IMR-90 (cell line): ENCODE measurements around the gene ZFYVE28. TPM values are rescaled to one million over a fixed set of nuclear protein-coding genes. Genes with fewer than 3 reads are reported as not detected.

ENCODE experiments used
- ATAC-seq: fragments of 200-7000 bp; cut with Tn5 transposase; 2 replicates; pipeline ENCODE4 v1.9.1; 2020; ENCODE audit warnings: low read depth, mild to moderate bottlenecking, moderate library complexity
- BruUV-seq: library from RNA; stranded (reverse); fragments of 400-500 nt; replicated peaks from 2 replicates; lab custom pipeline; 2021; lab: Mats Ljungman, UMichigan
- CTCF ChIA-PET: fragments of 300-600 bp; formaldehyde crosslinking; extraction: SDS; loops from one replicate; lab custom pipeline; 2021; ENCODE audit warnings: antibody characterized with exemption; lab: Yijun Ruan, JAX
- POLR2A ChIA-PET: fragments of 300-600 bp; sonication (Branson Sonifier 250); formaldehyde crosslinking; loops from one replicate; lab custom pipeline; 2022; ENCODE audit warnings: antibody characterized with exemption; ENCODE audit not compliant: unreplicated experiment; lab: Charles Lee
- DNase-seq: peaks from one replicate; pipeline ENCODE4 v3.0.0; 2013
- H2AFZ ChIP-seq: replicated peaks from 2 replicates; pipeline ENCODE3; 2013; ENCODE audit warnings: low read length, mild to moderate bottlenecking; ENCODE audit not compliant: poor library complexity
- H2AK5ac ChIP-seq: 2 replicates; pipeline ENCODE4 v1.6.1; 2013; ENCODE audit warnings: low read depth, low read length, inconsistent platforms
- H2AK9ac ChIP-seq: replicated peaks from 2 replicates; pipeline ENCODE3; 2013; ENCODE audit warnings: mild to moderate bottlenecking, low read depth, low read length, moderate library complexity; ENCODE audit not compliant: poor library complexity
- H2BK120ac ChIP-seq: 2 replicates; pipeline ENCODE4 v1.6.1; 2013; ENCODE audit warnings: low read depth, low read length, inconsistent platforms
- H2BK15ac ChIP-seq: 3 replicates; pipeline ENCODE4 v1.6.1; 2013; ENCODE audit warnings: low read depth, low read length, inconsistent platforms
- H2BK20ac ChIP-seq: 2 replicates; pipeline ENCODE4 v1.6.1; 2013; ENCODE audit warnings: low read depth, mild to moderate bottlenecking, inconsistent platforms, low read length, moderate library complexity
- H2BK5ac ChIP-seq: 2 replicates; pipeline ENCODE4 v1.6.1; 2013; ENCODE audit warnings: mild to moderate bottlenecking, low read depth, low read length, inconsistent platforms; ENCODE audit not compliant: poor library complexity, severe bottlenecking
- H3K14ac ChIP-seq: replicated peaks from 2 replicates; pipeline ENCODE4 v1.6.1; 2013; ENCODE audit warnings: low read depth, low read length, inconsistent platforms
- H3K18ac ChIP-seq: 2 replicates; pipeline ENCODE4 v1.6.1; 2013; ENCODE audit warnings: low read depth, low read length, control low read depth
- H3K23ac ChIP-seq: 2 replicates; pipeline ENCODE4 v1.6.1; 2013; ENCODE audit warnings: low read depth, low read length, inconsistent platforms
- H3K27ac ChIP-seq: 2 replicates; pipeline ENCODE4 v1.5.1; 2013; ENCODE audit warnings: mild to moderate bottlenecking, control low read depth, low read length; ENCODE audit not compliant: insufficient read depth
- H3K27me3 ChIP-seq: 2 replicates; pipeline ENCODE4 v1.6.1; 2013; ENCODE audit warnings: low read length; ENCODE audit not compliant: control insufficient read depth, insufficient read depth
- H3K36me3 ChIP-seq: 2 replicates; pipeline ENCODE4 v1.6.1; 2013; ENCODE audit warnings: low read length, mixed read lengths; ENCODE audit not compliant: control insufficient read depth, insufficient read depth
- H3K4ac ChIP-seq: 2 replicates; pipeline ENCODE4 v1.6.1; 2013; ENCODE audit warnings: low read depth, low read length, inconsistent platforms
- H3K4me1 ChIP-seq: 2 replicates; pipeline ENCODE4 v1.6.1; 2013; ENCODE audit warnings: low read length, mixed read lengths; ENCODE audit not compliant: control insufficient read depth, insufficient read depth
- H3K4me2 ChIP-seq: 2 replicates; pipeline ENCODE4 v1.6.1; 2013; ENCODE audit warnings: low read depth, mild to moderate bottlenecking, control low read depth, low read length, moderate library complexity
- H3K4me3 ChIP-seq: 2 replicates; pipeline ENCODE4 v1.5.1; 2013; ENCODE audit warnings: low read depth, mild to moderate bottlenecking, control low read depth, low read length, moderate library complexity; ENCODE audit not compliant: insufficient read depth
- H3K56ac ChIP-seq: 2 replicates; pipeline ENCODE4 v1.6.1; 2013; ENCODE audit warnings: low read length, inconsistent platforms; ENCODE audit not compliant: insufficient read depth; ENCODE audit errors: extremely low read depth
- H3K79me1 ChIP-seq, 2 experiments: 2 replicates each; pipeline ENCODE4 v1.6.1; 2013; ENCODE audit warnings: low read length in 2 of 2, inconsistent platforms in 1 of 2, low read depth in 1 of 2
- H3K9ac ChIP-seq: 2 replicates; pipeline ENCODE4 v1.6.1; 2013; ENCODE audit warnings: low read depth, low read length, control low read depth
- H3K9me1 ChIP-seq: 2 replicates; pipeline ENCODE4 v1.6.1; 2013; ENCODE audit warnings: low read length, inconsistent platforms; ENCODE audit not compliant: insufficient read depth
- H3K9me3 ChIP-seq: 2 replicates; pipeline ENCODE4 v1.6.1; 2013; ENCODE audit warnings: low read length; ENCODE audit not compliant: control insufficient read depth, insufficient read depth
- H4K20me1 ChIP-seq: 2 replicates; pipeline ENCODE4 v1.6.1; 2013; ENCODE audit warnings: low read length, inconsistent platforms; ENCODE audit not compliant: insufficient read depth
- H4K5ac ChIP-seq: 2 replicates; pipeline ENCODE4 v1.6.1; 2013; ENCODE audit warnings: mild to moderate bottlenecking, low read depth, low read length, control low read depth
- H4K8ac ChIP-seq, 2 experiments: 2 replicates each; pipeline ENCODE4 v1.6.1; 2013; ENCODE audit warnings: low read depth in 2 of 2, low read length in 2 of 2, control low read depth in 1 of 2, inconsistent platforms in 1 of 2
- H4K91ac ChIP-seq: 2 replicates; pipeline ENCODE4 v1.6.1; 2013; ENCODE audit warnings: low read depth, low read length, inconsistent platforms; ENCODE audit not compliant: insufficient read depth
- CEBPB ChIP-seq: IDR thresholded peaks from 2 replicates; pipeline ENCODE4 v1.6.1; 2012; ENCODE audit warnings: low read depth, low read length, improper control_type of control experiment
- CHD1 ChIP-seq: IDR thresholded peaks from 2 replicates; pipeline ENCODE4 v1.6.1; 2012; ENCODE audit warnings: low read depth, low read length, improper control_type of control experiment
- ELK1 ChIP-seq: fragments of 150-350 bp; IDR thresholded peaks from 2 replicates; pipeline ENCODE4 v1.6.1; 2016; ENCODE audit warnings: low read depth, mild to moderate bottlenecking, low read length, moderate library complexity, borderline replicate concordance
- FOS ChIP-seq: fragments of 150-350 bp; IDR thresholded peaks from 2 replicates; pipeline ENCODE4 v1.6.1; 2016; ENCODE audit warnings: low read depth, low read length
- MAFK ChIP-seq: IDR thresholded peaks from 2 replicates; pipeline ENCODE4 v1.6.1; 2012; ENCODE audit warnings: low read depth, low read length, improper control_type of control experiment
- MXI1 ChIP-seq: IDR thresholded peaks from 2 replicates; pipeline ENCODE4 v1.6.1; 2012; ENCODE audit warnings: low read depth, mild to moderate bottlenecking, low read length, moderate library complexity, borderline replicate concordance
- POLR2A ChIP-seq: IDR thresholded peaks from 2 replicates; pipeline ENCODE4 v1.6.1; 2012; ENCODE audit warnings: mild to moderate bottlenecking, low read depth, low read length
- RAD21 ChIP-seq: IDR thresholded peaks from 2 replicates; pipeline ENCODE4 v1.6.1; 2012; ENCODE audit warnings: low read length, improper control_type of control experiment
- RCOR1 ChIP-seq: IDR thresholded peaks from 2 replicates; pipeline ENCODE4 v1.6.1; 2012; ENCODE audit warnings: mild to moderate bottlenecking, low read length, improper control_type of control experiment; ENCODE audit not compliant: insufficient replicate concordance
- RFX5 ChIP-seq: IDR thresholded peaks from 2 replicates; pipeline ENCODE4 v1.8.0; 2012; ENCODE audit warnings: low read depth, mild to moderate bottlenecking, low read length, moderate library complexity
- SMC3 ChIP-seq: fragments of 150-350 bp; IDR thresholded peaks from 2 replicates; pipeline ENCODE4 v1.6.1; 2016; ENCODE audit warnings: low read depth, mild to moderate bottlenecking, antibody characterized with exemption, low read length, moderate library complexity
- WGBS, 2 experiments: methylation state at CpG; one replicate each; pipeline versions ENCODE4 v1.1.5 to v1.1.7; 2013; ENCODE audit warnings: missing lambda C conversion rate in 2 of 2; ENCODE audit not compliant: insufficient read length in 1 of 2; ENCODE audit errors: extremely low coverage in 2 of 2; 5-methylcytosine and 5-hydroxymethylcytosine counted together
- dilution Hi-C: fragments of 300-500 bp; cut with HindIII; formaldehyde crosslinking; loops from one replicate; pipeline ENCODE4 v1.14.3; 2018; ENCODE audit warnings: low sequenced_read_pairs; ENCODE audit not compliant: unreplicated experiment
- in situ Hi-C: fragments of 300-500 bp; cut with MboI; formaldehyde crosslinking; loops from 3 replicates; pipeline ENCODE4 v1.14.3; 2019; ENCODE audit warnings: low sequenced_read_pairs, inconsistent platforms, mixed read lengths
- intact Hi-C: fragments of 100-400 bp; cut with micrococcal nuclease; formaldehyde crosslinking; loops from 2 replicates; pipeline ENCODE4 v1.10.0; 2022
- polyA plus RNA-seq, 3 experiments: library from polyadenylated mRNA; depleted of rRNA; stranded (reverse); fragments of >200 nt; gene quantifications; 2 replicates each; pipeline ENCODE4 v1.2.3, GENCODE V29; 2012; ENCODE audit warnings: low replicate concordance in 1 of 3
- total RNA-seq: library from RNA; depleted of rRNA; stranded (reverse); fragments of >200 nt; gene quantifications from 2 replicates; pipeline ENCODE4 v1.2.3, GENCODE V29; 2012
- TF ChIP-seq, protein P1 (sequence below): conservative IDR thresholded peaks from 2 replicates; pipeline ENCODE4 v1.5.1; 2012; ENCODE audit warnings: mild to moderate bottlenecking, low read depth, low read length, improper control_type of control experiment
- TF ChIP-seq, protein P2 (sequence below): fragments of 150-350 bp; IDR thresholded peaks from 2 replicates; pipeline ENCODE4 v1.6.1; 2017; ENCODE audit warnings: mild to moderate bottlenecking, antibody characterized with exemption, low read length, low read depth

Gene ZFYVE28
- total and polyA plus RNA-seq, 2 of the 4 experiments (the other 2 are of a cell fraction) = 0.36 to 1.2 TPM

- H3K18ac ChIP-seq = no peak overlapping the region
- no peaks in the 10 kb centered on the region for H3K4me1 ChIP-seq
- DNase-seq (no peak), ATAC-seq (no peak)
- dilution Hi-C loops = no loop called here
- H3K23ac ChIP-seq = no peak overlapping the region
- no peak overlapping the region for H3K4me3 ChIP-seq
- peaks cover 9% of the 10 kb centered on the region for H4K20me1 ChIP-seq
- BruUV-seq = no TSS peak
- H4K8ac ChIP-seq = no peak overlapping the region
- no peaks in the 10 kb centered on the region for H3K9me3 ChIP-seq
- H2BK20ac ChIP-seq = no peak overlapping the region
- H2BK15ac ChIP-seq = no peak overlapping the region
- H3K36me3 ChIP-seq = no peaks in the 10 kb centered on the region
- H2AFZ ChIP-seq = peak overlapping the region; percentile 67
- no peak overlapping the region for H3K27ac ChIP-seq
- no peak overlapping the region for H4K91ac ChIP-seq
- no peak overlapping the region for H2BK120ac ChIP-seq
- no peak overlapping the region for H3K4me2 ChIP-seq
- ChIA-PET CTCF (no interaction called here), POLR2A (no interaction called here)
- no peak overlapping the region for H2AK5ac ChIP-seq
- in situ Hi-C loops = no loop called here
- no peak overlapping the region for H3K14ac ChIP-seq
- H3K79me1 ChIP-seq = no peaks in the 10 kb centered on the region
- WGBS, 2 experiments = 70% methylated on average over 12 of the region's 30 CpGs; no CpG with 5 or more reads in 1 of the 2 experiments
- H3K4ac ChIP-seq = no peak overlapping the region
- H2AK9ac ChIP-seq = no peak overlapping the region
- TF ChIP-seq FOS (no peak), MAFK (no peak), CEBPB (no peak), RAD21 (no peak), SMC3 (no peak), MXI1 (no peak), RCOR1 (no peak), POLR2A (no peak), CHD1 (no peak), RFX5 (no peak), ELK1 (no peak)
- TF ChIP-seq, protein P1, sequence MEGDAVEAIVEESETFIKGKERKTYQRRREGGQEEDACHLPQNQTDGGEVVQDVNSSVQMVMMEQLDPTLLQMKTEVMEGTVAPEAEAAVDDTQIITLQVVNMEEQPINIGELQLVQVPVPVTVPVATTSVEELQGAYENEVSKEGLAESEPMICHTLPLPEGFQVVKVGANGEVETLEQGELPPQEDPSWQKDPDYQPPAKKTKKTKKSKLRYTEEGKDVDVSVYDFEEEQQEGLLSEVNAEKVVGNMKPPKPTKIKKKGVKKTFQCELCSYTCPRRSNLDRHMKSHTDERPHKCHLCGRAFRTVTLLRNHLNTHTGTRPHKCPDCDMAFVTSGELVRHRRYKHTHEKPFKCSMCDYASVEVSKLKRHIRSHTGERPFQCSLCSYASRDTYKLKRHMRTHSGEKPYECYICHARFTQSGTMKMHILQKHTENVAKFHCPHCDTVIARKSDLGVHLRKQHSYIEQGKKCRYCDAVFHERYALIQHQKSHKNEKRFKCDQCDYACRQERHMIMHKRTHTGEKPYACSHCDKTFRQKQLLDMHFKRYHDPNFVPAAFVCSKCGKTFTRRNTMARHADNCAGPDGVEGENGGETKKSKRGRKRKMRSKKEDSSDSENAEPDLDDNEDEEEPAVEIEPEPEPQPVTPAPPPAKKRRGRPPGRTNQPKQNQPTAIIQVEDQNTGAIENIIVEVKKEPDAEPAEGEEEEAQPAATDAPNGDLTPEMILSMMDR = no peak
- TF ChIP-seq, protein P2, sequence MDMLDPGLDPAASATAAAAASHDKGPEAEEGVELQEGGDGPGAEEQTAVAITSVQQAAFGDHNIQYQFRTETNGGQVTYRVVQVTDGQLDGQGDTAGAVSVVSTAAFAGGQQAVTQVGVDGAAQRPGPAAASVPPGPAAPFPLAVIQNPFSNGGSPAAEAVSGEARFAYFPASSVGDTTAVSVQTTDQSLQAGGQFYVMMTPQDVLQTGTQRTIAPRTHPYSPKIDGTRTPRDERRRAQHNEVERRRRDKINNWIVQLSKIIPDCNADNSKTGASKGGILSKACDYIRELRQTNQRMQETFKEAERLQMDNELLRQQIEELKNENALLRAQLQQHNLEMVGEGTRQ = no peak
- intact Hi-C loops = loop anchor here (1.0 to 5.0 kb wide), 2 partner anchors 91 to 133 kb away; partner anchors contain the start of gene MXD4
- no peak overlapping the region for H4K5ac ChIP-seq
- H2BK5ac ChIP-seq = no peak overlapping the region
- peaks cover 3% of the 10 kb centered on the region for H3K27me3 ChIP-seq
- peaks cover 5% of the 10 kb centered on the region; the same call in 1 of the 2 replicates for H3K9me1 ChIP-seq
- no peak overlapping the region for H3K56ac ChIP-seq
- H3K9ac ChIP-seq = no peak overlapping the region
These were observed 65.0 kb downstream of the ZFYVE28 start for GRCh38 chr4:2353222-2354107.
